A549 (cell line): Measurements from ENCODE around the gene CACNA1C.

Source experiments
- CHD2 ChIP-seq: fragments of 150-350 bp; IDR thresholded peaks from 2 replicates; pipeline ENCODE4 v1.6.1; 2014; ENCODE audit warnings: low read length; ENCODE audit not compliant: partially characterized antibody
- CTCF ChIP-seq: fragments of >200 bp; sonication (Bioruptor Twin); formaldehyde crosslinking; IDR thresholded peaks from 3 replicates; pipeline ENCODE4 v1.5.1; 2016
- MYC ChIP-seq: IDR thresholded peaks from 2 replicates; pipeline ENCODE4 v1.6.1; 2012; ENCODE audit warnings: mild to moderate bottlenecking, inconsistent platforms, low read length, improper control_type of control experiment, borderline replicate concordance
- SMC3 ChIP-seq: fragments of >200 bp; sonication (Bioruptor Twin); formaldehyde crosslinking; IDR thresholded peaks from 3 replicates; pipeline ENCODE4 v1.6.1; 2018; ENCODE audit warnings: inconsistent platforms
- TF ChIP-seq, protein P1 (sequence below): fragments of >200 bp; sonication (Bioruptor Twin); formaldehyde crosslinking; IDR thresholded peaks from 3 replicates; pipeline ENCODE4 v1.6.1; 2016

- TF ChIP-seq CHD2 (no peak), CTCF (no peak), MYC (no peak), SMC3 (no peak)
- TF ChIP-seq, protein P1, sequence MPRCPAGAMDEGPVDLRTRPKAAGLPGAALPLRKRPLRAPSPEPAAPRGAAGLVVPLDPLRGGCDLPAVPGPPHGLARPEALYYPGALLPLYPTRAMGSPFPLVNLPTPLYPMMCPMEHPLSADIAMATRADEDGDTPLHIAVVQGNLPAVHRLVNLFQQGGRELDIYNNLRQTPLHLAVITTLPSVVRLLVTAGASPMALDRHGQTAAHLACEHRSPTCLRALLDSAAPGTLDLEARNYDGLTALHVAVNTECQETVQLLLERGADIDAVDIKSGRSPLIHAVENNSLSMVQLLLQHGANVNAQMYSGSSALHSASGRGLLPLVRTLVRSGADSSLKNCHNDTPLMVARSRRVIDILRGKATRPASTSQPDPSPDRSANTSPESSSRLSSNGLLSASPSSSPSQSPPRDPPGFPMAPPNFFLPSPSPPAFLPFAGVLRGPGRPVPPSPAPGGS: no peak
Observed at GRCh38 chr12:2745655-2746054, 692.9 kb downstream of the CACNA1C start.
